Fibroblast of the conjunctiva (primary cell): ENCODE measurements around the gene SLC24A4.

Source experiments
- DNase-seq: peaks from one replicate; pipeline ENCODE4 v3.0.0-alpha.2; 2010; ENCODE audit warnings: low read depth

SLC24A4 gene

DNA sequence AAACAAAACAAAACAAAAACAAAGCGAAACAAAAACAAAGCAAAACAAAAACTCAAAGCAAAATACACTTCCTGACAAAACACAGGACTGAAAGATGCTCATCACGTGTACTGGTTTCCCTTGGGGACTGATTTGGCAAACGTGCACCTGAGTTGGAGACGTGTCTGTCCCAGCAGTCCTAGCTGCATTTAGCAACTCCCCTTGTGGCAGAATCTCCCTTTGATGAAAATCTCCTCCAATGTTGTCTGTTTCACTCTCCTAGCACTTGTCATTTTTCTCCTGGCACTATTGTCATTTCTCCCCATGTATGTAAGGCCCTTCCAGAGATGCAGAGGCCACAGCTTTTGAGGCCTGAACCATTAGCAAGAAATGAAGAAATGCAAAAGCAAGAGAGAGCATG, 6.8 kb upstream of the SLC24A4 start:
- no peak for DNase-seq

DNA sequence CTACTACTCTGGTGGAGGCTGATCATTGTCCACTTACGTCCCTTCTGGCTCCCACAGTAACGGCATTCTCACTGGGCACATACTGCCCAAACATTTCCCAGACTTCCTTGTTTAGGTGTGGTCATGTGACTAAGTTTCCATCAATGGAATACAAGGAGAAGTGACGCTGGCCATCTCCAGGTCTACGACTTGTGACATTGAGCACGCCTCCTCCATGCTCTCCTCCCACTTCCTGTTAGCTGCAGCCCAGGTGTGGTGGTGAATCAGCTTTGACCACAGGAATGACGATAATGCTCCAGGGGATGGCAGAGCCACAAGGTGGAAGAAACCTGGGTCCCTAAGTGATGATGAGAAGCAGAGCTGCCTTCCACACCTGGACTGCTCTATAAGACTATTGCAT, 6.0 kb upstream of the SLC24A4 start:
- DNase-seq = no peak

DNA sequence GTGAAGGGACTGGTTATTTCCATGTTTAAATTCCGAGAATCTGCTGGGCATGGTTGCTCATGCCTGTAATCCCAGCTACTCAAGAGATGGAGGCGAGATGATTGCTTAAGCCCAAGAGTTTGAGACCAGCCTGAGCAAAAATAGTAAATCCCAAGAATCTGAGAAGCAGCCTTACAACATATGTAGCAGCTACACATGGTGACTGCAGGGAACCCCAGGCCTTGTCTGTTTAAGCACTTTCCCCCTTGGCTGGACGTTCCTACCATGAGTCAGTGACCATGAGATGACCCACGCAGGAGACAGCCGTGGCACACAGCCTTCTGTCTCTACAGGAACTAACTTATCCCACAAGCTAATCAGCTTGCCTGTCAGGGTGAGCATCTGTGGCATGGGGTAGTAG, 5.5 kb upstream of the SLC24A4 start:
- DNase-seq = no peak

DNA sequence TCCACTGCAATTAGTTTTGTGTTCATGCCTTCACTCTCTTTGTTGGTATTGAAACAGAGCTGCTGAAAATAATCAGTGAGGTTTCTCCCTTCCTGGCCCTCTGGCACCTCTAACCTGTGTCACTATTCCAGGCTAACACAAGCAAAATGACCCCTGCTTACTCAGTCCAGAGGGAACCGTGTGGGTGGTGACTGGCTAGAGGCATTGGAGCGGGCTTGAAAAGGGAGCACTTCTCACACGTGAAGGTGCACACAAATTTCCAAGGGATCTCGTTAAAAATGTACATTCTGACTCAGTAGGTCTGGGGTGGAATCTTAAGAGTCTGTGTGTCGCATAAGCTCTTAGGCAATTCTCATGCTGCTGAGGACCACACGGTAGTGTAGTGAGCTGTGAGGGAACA, 1.3 kb upstream of the SLC24A4 start:
- no peak for DNase-seq

DNA sequence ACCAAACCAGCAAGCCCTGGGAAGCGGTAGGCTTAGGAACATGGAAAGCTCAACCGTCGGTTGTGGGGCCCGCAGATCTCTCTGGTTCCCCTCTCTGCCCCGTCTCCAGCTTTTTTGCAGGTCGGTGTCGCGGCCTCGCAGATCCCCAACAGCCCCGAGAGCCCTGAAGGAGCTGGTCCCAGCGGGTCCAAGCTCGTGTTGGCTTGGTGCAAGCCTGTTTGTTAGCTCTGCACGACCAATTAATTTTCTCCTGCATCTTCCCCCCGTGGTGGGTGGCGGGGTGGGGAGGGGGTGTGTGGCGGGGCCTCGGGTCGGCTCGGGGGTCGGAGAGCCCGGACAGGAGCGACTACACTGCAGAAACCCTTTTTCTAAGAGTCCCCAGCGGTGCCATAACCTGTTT, 449 bp upstream of the SLC24A4 start:
- no peak for DNase-seq

DNA sequence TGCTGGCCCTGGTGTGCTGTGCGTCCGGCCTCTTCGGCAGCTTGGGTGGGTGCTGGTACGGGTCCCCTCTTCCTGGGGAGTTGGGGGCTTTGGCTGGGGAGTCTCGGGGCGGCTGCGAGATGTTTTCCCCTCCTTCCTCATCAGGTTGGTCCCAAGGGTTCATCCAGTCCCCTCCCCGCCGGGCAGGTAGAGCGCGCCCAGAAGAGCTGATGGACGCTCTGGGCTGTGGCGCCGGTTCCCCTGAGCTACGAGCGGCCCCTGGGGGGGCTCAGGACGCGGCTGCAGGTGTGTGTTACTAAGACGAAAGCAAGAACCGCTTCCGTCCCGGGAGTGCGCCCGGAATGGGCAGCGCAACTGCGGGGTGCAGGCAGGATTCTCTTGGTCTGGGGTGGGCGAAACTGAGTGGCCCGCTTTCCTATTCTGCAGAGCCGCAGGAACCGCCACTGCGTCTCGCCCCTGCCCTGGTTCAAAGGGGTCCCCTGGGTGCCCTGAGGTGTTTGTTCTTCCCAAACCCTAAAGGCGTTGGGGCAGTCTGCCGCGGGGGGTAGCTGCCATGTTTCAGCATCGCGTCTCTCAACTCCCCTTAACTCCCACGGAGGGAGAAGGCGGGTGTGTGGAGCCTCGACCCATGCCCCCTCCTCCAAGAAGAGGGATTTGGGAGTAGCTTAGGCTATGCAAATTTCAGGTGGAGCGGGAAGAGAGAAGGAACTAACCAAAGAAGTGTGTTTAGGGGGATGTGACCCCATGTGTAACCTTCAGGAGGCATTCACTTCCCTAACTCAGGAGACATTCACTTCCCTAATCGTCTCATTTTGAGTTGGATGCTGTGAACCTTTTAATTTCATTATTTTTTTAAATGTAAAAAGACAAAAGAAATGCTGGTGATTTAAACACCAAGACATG, 1.2 kb downstream of the SLC24A4 start:
- DNase-seq = no peak

DNA sequence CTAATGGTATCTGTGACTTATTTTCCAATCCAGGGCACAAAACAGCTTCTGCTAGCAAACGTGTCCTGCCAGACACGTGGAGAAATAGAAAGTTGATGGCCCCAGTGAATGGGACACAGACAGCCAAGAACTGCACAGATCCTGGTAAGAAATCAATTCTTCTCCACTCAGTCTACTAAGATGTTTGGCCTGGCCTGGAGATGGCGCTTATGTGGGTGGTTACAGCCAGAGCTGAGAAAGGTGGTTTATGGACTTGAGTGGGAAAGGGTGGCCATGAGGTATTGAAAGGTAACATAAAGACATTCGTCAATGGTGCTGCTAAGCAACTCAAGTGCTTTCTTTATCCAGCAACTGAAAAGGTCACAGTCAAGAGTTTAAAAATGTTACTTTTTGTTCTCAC, 2.9 kb downstream of the SLC24A4 start:
- no peak for DNase-seq

DNA sequence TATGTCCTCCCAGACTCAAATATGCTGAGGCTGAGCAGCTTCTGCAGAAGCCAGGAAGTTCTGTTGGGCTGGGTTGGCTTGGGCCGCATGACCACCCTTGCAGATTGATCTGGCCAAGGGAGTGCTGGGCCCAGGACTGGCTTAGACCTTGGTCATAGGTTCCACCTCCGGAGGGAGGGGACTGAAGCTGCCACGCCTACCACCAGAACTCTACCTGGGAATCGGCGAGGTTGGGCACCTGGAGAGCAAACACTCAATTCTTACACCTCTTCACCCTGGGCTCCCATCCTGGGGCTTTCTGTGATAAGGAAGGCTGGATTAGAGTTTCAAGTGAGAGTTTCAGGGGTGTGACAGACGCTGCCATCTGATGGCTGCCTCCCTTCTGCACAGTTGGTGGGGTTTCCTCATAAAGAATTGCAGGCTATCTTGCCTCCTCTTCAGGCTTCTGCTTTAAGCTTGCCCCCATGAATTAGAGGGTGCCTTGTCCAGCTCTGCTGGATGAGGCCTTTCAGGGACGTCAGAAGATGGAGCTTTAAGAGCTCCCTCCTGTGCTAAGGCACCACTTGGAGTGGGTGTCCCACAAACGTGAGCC, 5.8 kb downstream of the SLC24A4 start:
- no peak for DNase-seq

DNA sequence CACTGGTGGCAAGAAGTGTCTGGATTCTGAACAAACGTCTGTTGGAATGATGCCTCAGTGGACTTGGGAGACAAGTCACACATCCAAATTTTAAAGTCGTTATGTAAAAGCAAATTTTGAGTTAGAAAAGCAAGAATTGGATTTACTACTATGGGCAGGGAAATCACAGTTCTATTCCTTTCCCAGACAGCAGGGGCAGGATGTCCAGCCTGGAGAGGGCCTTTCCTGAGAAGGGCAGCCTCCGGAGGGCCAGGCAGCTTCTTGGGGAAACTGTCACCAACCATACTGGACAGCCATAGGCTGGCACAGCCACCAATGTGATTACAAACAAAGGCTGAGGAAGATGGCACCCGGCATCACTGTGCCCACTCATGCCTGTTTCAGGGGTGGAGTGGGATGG, 11.1 kb downstream of the SLC24A4 start:
- DNase-seq = no peak

DNA sequence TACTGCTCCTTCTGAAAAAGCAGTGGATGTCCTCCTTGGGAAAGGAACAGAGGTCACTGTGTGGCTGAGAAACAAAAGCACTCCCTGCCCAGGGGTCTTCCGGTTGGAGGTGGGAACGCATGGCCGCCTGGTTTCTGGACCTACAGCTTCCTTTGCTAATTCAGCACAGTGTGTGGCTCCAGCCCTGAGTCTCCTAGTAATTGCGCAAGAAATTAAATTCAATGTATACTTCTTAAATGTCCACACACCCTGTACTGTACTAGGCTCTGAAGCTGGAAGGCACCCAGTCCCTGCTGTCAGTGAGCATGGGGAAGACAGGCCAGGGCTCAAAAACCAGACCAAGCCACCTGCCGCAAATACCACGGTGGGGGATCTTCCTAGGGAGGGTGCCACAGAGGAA, 13.4 kb downstream of the SLC24A4 start:
- DNase-seq = no peak

DNA sequence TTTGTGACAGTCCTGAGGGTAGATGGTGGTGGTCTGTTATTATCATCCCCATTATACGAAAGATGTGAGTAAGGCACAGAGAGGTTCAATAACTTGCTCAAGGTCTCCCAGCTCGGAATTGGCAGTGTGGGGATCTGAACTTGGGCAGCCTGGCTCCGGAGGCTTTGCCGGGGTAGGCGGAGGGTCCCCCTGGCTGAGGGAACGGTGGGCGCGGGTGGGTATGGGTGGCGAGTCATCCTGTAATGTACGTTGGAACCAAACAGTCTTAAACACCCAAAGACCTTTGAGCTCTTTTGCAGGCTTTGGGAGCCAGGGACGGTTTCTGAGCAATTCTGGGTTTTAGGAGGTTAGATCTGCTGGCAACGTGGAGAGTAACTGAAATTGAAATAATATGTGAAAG, 16.5 kb downstream of the SLC24A4 start:
- DNase-seq = no peak

DNA sequence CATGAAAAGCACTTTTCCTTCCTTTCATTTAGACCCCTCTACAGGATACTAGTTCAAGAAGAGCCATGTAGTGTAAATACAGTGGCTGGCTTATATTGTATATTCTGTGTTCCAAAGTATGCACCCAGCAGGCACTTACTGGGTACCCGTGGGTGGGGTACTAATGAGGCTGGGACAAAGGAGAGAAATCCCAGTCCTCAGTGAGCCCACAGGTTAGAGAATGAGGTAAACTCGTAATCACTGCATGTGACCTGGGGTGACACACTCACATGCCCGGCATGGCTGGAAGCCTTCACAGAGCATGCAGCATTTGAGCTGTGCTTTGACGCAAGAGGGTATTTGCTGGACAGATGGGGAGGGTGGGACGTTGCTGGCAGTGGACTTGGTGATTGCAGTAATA, 17.1 kb downstream of the SLC24A4 start:
- DNase-seq = no peak

DNA sequence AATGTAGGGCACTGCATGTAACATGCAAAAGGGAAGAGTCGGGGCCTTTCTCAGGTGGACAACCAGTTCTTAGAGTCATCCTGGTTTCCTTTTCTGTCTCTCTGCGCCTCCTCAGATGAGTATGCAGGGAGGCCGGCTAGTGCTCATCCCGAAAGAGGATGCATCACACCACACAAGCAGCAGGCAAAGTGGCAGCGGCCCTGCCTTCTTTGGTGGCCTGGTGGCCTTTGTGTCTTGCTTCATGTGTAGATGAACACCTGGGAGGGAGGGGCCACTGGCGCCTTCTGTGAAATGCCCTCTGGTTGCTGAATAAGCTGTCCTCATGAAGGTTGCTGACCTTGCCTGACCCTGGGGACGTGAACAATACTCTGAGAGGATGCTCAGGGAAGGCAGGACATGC, 18.0 kb downstream of the SLC24A4 start:
- DNase-seq = no peak

DNA sequence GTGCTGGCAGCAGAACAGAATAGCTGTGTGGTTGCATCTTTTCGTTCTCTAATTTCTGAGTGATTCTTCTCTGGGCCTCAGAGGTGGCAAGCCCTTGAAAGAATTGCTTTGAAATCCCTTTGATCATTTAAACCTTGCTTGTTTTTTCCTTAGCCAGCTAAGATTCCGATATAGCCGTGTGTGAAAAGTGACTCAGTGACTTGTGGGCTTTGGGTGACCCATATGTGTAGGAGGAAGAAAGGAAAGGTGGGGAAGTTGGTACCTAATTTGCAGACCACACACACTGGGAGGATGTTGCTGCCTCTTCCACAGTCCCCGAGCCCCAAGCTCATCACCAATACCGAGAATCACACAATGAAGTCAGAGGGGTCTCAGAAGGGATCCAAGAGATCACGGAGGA, 18.8 kb downstream of the SLC24A4 start:
- no peak for DNase-seq

DNA sequence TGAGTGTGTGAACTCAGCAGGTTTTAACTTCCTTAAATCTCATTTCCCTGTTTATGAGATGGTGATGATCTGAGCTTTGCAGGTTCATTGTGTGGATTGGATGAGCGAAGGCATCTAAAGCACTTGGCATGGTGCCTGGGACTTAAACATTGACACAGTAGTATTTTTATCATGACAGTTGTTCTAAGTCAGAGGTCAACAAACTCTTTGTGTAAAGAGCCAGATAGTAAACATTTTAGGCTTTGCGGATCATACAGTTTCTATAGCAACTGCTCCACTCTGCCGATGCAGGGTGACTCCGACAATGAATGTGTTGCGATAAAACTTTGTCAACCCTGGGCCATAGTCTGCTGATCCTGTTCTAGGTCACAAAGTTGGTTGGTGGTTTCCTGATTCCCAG, 25.2 kb downstream of the SLC24A4 start:
- DNase-seq = no peak

DNA sequence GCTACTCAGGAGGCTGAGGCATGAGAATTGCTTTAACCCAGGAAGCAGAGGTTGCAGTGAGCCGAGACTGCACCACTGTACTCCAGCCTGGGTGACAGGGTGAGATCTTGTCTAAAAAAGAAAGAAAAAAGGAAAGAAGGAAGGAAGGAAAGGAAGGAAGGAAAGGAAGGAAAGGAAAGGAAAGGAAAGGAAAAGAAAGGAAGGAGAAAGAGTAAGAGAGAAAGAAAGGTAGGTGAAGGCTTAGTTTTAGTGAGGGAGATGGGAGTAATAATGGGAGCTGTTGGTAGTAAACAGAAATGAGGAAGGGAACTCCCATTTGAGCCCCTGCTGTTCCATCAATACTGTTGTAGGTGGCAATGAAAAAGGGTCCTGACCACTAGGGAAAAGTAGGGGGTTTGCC, 28.8 kb downstream of the SLC24A4 start:
- DNase-seq = no peak

DNA sequence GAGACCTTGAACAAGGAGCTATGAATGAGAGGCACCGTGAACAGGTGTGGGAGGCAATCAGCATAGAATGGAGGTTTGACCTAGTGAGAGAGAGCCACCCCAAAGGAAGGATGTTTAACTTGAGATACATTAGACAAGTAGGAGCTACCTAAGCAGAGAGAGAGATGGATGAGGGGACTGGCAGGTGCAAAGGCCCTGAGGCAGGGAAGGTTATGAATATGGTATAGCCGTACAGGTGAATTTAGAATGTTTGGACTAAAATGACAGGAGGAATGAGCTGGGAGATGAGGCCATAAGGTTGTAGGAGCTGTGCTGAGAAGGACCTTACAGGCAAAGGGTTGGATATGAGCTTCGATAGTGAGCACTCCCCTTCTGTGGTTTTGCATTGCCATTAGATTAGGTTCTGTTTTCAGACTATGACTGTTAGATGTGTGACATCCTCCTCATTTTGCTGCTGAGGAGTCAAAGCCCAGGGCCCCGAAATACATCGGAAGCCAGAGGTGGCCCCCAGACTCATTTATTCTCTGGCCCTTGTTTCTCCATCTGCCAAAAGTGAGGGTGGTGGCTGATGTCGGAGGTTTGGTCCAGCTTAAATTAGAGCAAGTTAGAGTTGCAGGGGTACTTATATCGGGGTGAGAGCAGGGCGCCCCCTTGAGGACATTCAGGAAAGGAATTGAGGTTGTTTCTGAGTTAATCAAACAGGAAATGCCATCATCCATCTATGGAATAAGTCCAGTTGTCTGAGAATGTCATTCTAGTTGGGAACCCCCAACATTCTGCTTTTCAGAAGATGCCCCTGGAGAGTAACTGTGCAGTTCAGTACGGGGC, 29.4 kb downstream of the SLC24A4 start:
- peak; percentile 17 for DNase-seq

DNA sequence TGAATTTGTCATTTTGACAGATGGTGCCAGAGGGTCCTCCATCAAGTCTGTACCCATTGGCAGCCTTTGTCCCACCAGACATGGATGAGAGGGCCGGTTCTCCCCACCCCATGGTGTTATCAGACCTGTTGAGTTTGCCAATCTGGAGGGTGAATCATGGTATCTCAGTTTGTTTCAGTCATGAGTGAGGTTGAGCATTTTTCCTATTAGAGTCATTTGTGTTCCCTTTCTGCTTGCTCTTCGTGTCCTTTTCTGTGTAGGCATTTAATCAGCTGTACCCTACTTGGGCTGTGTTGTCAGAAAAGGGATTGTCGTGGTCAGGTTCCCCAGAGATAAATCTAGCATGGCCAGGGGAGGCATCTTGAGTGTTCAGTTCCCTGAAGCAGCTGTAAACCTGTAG, 30.5 kb downstream of the SLC24A4 start:
- DNase-seq = no peak

DNA sequence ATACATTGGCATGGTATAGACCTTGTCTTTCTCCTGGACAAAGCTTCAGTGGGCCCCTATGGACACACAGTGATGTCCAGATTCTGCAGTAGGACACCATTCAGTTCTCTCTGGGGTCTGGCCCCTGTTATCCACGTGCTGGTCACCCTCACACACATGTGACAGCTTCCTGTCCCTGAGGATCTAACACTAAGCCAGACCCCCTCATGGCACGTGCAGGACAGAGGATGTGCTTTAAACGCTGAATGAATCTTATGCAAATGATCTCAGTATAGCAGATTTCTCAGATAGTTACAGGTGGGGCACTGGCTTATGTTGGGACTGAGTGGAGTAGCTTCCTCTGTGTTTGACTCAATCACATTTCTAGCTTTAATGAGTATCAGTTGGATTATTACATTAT, 33.7 kb downstream of the SLC24A4 start:
- DNase-seq = no peak

DNA sequence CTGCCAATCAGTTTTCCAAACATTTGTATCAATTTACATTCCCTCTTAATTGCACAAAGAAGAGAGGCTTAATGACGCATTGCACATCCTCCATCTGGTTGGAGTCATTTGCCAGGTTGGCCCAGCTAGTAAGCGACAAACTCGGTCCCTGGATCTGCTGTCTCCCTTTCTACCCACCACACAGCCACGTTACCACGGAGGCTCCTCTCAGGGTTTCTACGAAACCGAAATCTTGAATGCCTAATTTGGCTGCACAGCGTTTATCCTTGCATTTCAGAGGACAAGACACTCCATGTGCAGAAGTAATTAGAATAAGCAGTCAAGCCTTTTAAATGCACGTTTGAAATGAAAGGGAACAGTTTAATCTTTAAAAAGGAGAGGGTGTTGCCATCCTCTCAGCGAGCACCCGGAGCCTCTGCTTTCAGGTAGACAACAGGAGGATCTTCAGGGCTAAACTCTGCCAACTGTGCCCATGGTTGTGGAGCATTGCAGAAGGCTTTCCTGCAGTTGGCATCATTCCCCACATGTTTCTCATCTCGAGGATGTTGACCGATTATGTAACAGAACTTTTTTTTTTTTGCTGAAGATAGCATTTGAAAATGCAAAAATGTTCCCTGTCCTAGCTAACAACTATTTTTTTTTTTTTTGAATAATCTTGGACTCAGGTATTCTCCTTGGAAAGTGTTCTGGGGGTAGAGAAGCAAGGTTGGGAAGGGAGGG, 37.8 kb downstream of the SLC24A4 start:
- no peak for DNase-seq

DNA sequence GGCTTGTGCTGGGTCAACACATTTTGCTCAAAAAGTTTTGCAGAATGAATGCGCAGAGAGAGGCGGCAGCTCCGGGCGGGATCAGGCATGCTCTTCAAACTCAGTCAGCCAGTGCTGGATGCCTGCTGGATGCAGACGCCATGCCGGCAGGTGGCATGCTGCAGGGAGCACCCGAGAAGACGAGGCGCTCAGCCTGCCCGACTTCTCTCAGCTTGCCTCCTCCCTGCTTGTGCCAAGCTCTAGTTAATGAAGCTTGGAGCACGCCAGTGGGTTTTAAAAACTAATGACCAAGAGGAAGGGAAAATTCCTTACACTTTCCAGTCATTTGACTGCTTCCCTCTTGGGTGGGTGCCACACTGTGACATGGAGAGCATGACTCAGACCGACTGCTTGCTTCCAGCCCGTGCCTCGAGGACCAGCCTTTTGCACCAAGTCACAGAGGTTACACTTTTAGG, 39.8 kb downstream of the SLC24A4 start:
- DNase-seq = no peak

DNA sequence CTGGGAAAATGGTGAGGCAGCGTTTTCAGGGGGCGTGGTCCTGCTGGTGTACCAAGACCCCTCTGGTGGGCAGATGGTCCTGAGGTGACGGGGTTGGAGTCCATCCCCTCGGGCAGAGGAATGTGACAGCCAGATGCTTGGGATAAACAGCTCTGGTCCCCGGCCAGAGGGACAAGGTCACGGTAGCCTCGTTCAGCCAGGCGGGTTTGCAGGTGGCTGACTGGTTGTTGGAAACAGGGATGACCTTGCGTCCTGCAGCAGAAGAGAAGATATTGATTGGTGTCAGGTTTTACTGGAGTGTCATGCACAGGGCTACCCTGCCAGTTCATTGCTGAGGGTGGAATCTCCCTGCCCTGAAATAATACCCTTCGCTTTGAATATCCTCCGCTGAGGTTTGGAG, 43.3 kb downstream of the SLC24A4 start:
- no peak for DNase-seq
